CD4-positive, alpha-beta memory T cell (primary cell): Measurements from ENCODE around the gene SYS1. TPM values are rescaled to one million over a fixed set of nuclear protein-coding genes. Genes with fewer than 3 reads are reported as not detected.

Source experiments
- CTCF ChIA-PET: fragments of 350-600 bp; sonication (Branson Sonifier 250); formaldehyde crosslinking; loops from one replicate; lab custom pipeline; 2021; ENCODE audit warnings: inconsistent platforms; ENCODE audit not compliant: partially characterized antibody; lab: Charles Lee
- POLR2A ChIA-PET: fragments of 350-600 bp; sonication (Branson Sonifier 250); formaldehyde crosslinking; loops from one replicate; lab custom pipeline; 2021; ENCODE audit not compliant: partially characterized antibody; lab: Charles Lee
- DNase-seq, 5 donors: peaks; one replicate each; pipeline versions ENCODE4 v3.0.0 to v3.0.0-alpha.2; 2020 to 2022; ENCODE audit warnings: mixed read lengths in 1 of 5
- H3K27ac ChIP-seq: one replicate; pipeline ENCODE4 v1.7.0; 2013; ENCODE audit warnings: low read depth, low read length
- H3K27me3 ChIP-seq: 2 replicates; pipeline ENCODE4 v1.7.0; 2013; ENCODE audit warnings: mild to moderate bottlenecking, low read length, moderate library complexity; ENCODE audit not compliant: insufficient read depth
- H3K36me3 ChIP-seq: 2 replicates; pipeline ENCODE4 v1.7.0; 2013; ENCODE audit warnings: mild to moderate bottlenecking, low read length, moderate library complexity; ENCODE audit not compliant: insufficient read depth
- H3K4me1 ChIP-seq: 2 replicates; pipeline ENCODE4 v1.7.0; 2013; ENCODE audit warnings: mild to moderate bottlenecking, low read length, moderate library complexity; ENCODE audit not compliant: insufficient read depth
- H3K4me3 ChIP-seq, 2 donors: one replicate each; pipeline ENCODE4 v1.7.0; 2013; ENCODE audit warnings: low read length in 2 of 2, mild to moderate bottlenecking in 1 of 2
- H3K9me3 ChIP-seq, 2 donors: one replicate each; pipeline ENCODE4 v1.7.0; 2013; ENCODE audit warnings: low read length in 2 of 2, control low read depth in 1 of 2; ENCODE audit not compliant: control insufficient read depth in 1 of 2
- H3K27ac Mint-ChIP-seq, 7 donors: one replicate each; pipeline ENCODE4 v1.8.0; 2020 to 2021; ENCODE audit warnings: mixed read lengths in 7 of 7, mild to moderate bottlenecking in 6 of 7, inconsistent platforms in 3 of 7, moderate library complexity in 3 of 7
- H3K27me3 Mint-ChIP-seq, 2 donors: one replicate each; pipeline ENCODE4 v1.8.0; 2020 to 2021; ENCODE audit warnings: mixed read lengths in 2 of 2
- H3K36me3 Mint-ChIP-seq, 2 donors: one replicate each; pipeline ENCODE4 v1.8.0; 2020 to 2021; ENCODE audit warnings: mixed read lengths in 2 of 2, inconsistent platforms in 1 of 2, mild to moderate bottlenecking in 1 of 2
- H3K4me1 Mint-ChIP-seq, 4 donors: one replicate each; pipeline ENCODE4 v1.8.0; 2020 to 2021; ENCODE audit warnings: mixed read lengths in 4 of 4, mild to moderate bottlenecking in 1 of 4
- H3K4me3 Mint-ChIP-seq, 8 donors: one replicate each; pipeline ENCODE4 v1.8.0; 2020 to 2021; ENCODE audit warnings: mixed read lengths in 8 of 8, mild to moderate bottlenecking in 7 of 8, moderate library complexity in 6 of 8, inconsistent platforms in 3 of 8
- H3K9me3 Mint-ChIP-seq, 8 donors: one replicate each; pipeline ENCODE4 v1.8.0; 2020 to 2021; ENCODE audit warnings: mixed read lengths in 8 of 8, mild to moderate bottlenecking in 5 of 8, inconsistent platforms in 3 of 8, moderate library complexity in 1 of 8
- intact Hi-C: fragments of 100-400 bp; cut with micrococcal nuclease; formaldehyde crosslinking; loops from one replicate; pipeline ENCODE4 v1.15.1; 2023
- polyA plus RNA-seq, 2 donors: library from polyadenylated mRNA; unstranded; fragments of 300-500 nt; fragmentation: Illumina TruSeq; gene quantifications; one replicate each; pipeline ENCODE4 v1.2.3, GENCODE V29; 2021
- total RNA-seq, 2 experiments: library from RNA; stranded (reverse); gene quantifications; one replicate each; pipeline ENCODE4 v1.2.3, GENCODE V29; 2021

Gene SYS1
- total and polyA plus RNA-seq, 4 experiments from 2014 or later, result 24.7 to 56.6 (median 43.3) TPM

GRCh38 chr20:45395114-45395415, 32.1 kb downstream of the SYS1 start:
- Mint-ChIP-seq H3K4me3 (no peak overlapping the region), H3K36me3 (peaks cover 9 to 19% of the 10 kb centered on the region in 2 donors), H3K27ac (no peak overlapping the region), H3K4me1 (peaks cover 0 to 4% (median 2%) of the 10 kb centered on the region in 4 donors), H3K9me3 (peaks cover 2 to 8% (median 5%) of the 10 kb centered on the region in 8 donors), H3K27me3 (no peaks in the 10 kb centered on the region)
- DNase-seq, result no peak
- Histone ChIP-seq H3K27ac (no peak overlapping the region), H3K9me3 (no peaks in the 10 kb centered on the region), H3K27me3 (no peaks in the 10 kb centered on the region), H3K4me1 (no peaks in the 10 kb centered on the region), H3K36me3 (no peaks in the 10 kb centered on the region), H3K4me3 (no peak overlapping the region)
- CTCF ChIA-PET, result interaction anchor here (1.0 kb wide), 1 partner anchor 21 kb away, joined by 4 read pairs; no protein-coding TSS in a partner anchor
- POLR2A ChIA-PET, result no interaction called here
- intact Hi-C loops, result no loop called here

GRCh38 chr20:45399018-45399417, 36.1 kb downstream of the SYS1 start:
- ChIA-PET CTCF (no interaction called here), POLR2A (no interaction called here)
- no peaks in the 10 kb centered on the region for H3K27me3 Mint-ChIP-seq
- no peak overlapping the region for H3K4me3 ChIP-seq
- intact Hi-C loops, result no loop called here
- no peak for DNase-seq
- H3K27me3 ChIP-seq, result no peaks in the 10 kb centered on the region
- H3K27ac ChIP-seq, result no peak overlapping the region
- no peaks in the 10 kb centered on the region for H3K4me1 Mint-ChIP-seq
- no peak overlapping the region for H3K4me3 Mint-ChIP-seq
- H3K9me3 Mint-ChIP-seq, result peaks cover 2 to 23% (median 8%) of the 10 kb centered on the region in 8 donors
- H3K9me3 ChIP-seq, result peaks cover 0 to 8% of the 10 kb centered on the region in 2 donors
- H3K4me1 ChIP-seq, result no peaks in the 10 kb centered on the region
- H3K36me3 ChIP-seq, result no peaks in the 10 kb centered on the region
- H3K27ac Mint-ChIP-seq, result no peak overlapping the region
- peaks cover 16 to 35% of the 10 kb centered on the region in 2 donors for H3K36me3 Mint-ChIP-seq

GRCh38 chr20:45400346-45401031, 37.5 kb downstream of the SYS1 start:
- H3K27me3 Mint-ChIP-seq, result no peaks in the 10 kb centered on the region
- CTCF ChIA-PET, result interaction anchor here (1.4 kb wide), 1 partner anchor 27 kb away, joined by 3 read pairs; no protein-coding TSS in a partner anchor
- no peaks in the 10 kb centered on the region for H3K36me3 ChIP-seq
- no peak for DNase-seq
- no peaks in the 10 kb centered on the region for H3K27me3 ChIP-seq
- H3K4me3 Mint-ChIP-seq, result no peak overlapping the region
- POLR2A ChIA-PET, result no interaction called here
- H3K36me3 Mint-ChIP-seq, result peaks cover 17 to 34% of the 10 kb centered on the region in 2 donors
- H3K9me3 Mint-ChIP-seq, result peaks cover 2 to 23% (median 8%) of the 10 kb centered on the region in 8 donors
- intact Hi-C loops, result no loop called here
- H3K4me3 ChIP-seq, result no peak overlapping the region
- peaks cover 4% of the 10 kb centered on the region for H3K4me1 ChIP-seq
- H3K27ac ChIP-seq, result no peak overlapping the region
- H3K9me3 ChIP-seq, result peaks cover 0 to 8% of the 10 kb centered on the region in 2 donors
- H3K4me1 Mint-ChIP-seq, result peaks cover 5 to 10% (median 7%) of the 10 kb centered on the region in 4 donors
- H3K27ac Mint-ChIP-seq, result peak overlapping the region in 1 of 7 donors; percentile 53

GRCh38 chr20:45402946-45403345, 40.0 kb downstream of the SYS1 start:
- H3K4me3 Mint-ChIP-seq, result no peak overlapping the region

GRCh38 chr20:45404438-45404837, 41.5 kb downstream of the SYS1 start:
- Mint-ChIP-seq H3K9me3 (peaks cover 0 to 21% (median 8%) of the 10 kb centered on the region in 8 donors), H3K4me3 (peak overlapping the region; percentile 61 to 89 (median 76)), H3K27me3 (no peaks in the 10 kb centered on the region), H3K36me3 (peaks cover 16 to 22% of the 10 kb centered on the region in 2 donors), H3K4me1 (peaks cover 12 to 20% (median 15%) of the 10 kb centered on the region in 4 donors), H3K27ac (peak overlapping the region in 3 of 7 donors; percentile 36 to 63 (median 52))
- Histone ChIP-seq H3K4me3 (no peak overlapping the region), H3K4me1 (peaks cover 19% of the 10 kb centered on the region), H3K36me3 (no peaks in the 10 kb centered on the region), H3K9me3 (peaks cover 0 to 8% of the 10 kb centered on the region in 2 donors), H3K27me3 (no peaks in the 10 kb centered on the region), H3K27ac (no peak overlapping the region)
- intact Hi-C loops, result no loop called here
- POLR2A ChIA-PET, result interaction anchor here (1.2 to 4.5 kb wide), 4 partner anchors 9 to 31 kb away, joined by 3 to 51 read pairs (median 22); partner anchors contain the start of gene PIGT
- DNase-seq, result no peak
- CTCF ChIA-PET, result interaction anchor here (0.8 to 2.7 kb wide), 4 partner anchors 31 to 45 kb away, joined by 3 to 16 read pairs (median 6); no protein-coding TSS in a partner anchor

More at GRCh38 chr20:45402946-45403345, 40.0 kb downstream of the SYS1 start:
- intact Hi-C loops, result no loop called here
- Mint-ChIP-seq H3K27ac (no peak overlapping the region), H3K27me3 (no peaks in the 10 kb centered on the region), H3K9me3 (peaks cover 2 to 23% (median 8%) of the 10 kb centered on the region in 8 donors), H3K36me3 (peaks cover 16 to 29% of the 10 kb centered on the region in 2 donors), H3K4me1 (peaks cover 12 to 18% (median 15%) of the 10 kb centered on the region in 4 donors)
- Histone ChIP-seq H3K4me3 (no peak overlapping the region), H3K27ac (no peak overlapping the region), H3K27me3 (no peaks in the 10 kb centered on the region), H3K4me1 (peaks cover 19% of the 10 kb centered on the region), H3K36me3 (no peaks in the 10 kb centered on the region), H3K9me3 (peaks cover 0 to 8% of the 10 kb centered on the region in 2 donors)
- CTCF ChIA-PET, result interaction anchor here (1.0 to 2.7 kb wide), 3 partner anchors 10 to 34 kb away, joined by 3 to 16 read pairs (median 4); no protein-coding TSS in a partner anchor
- no peak for DNase-seq
- POLR2A ChIA-PET, result interaction anchor here (1.9 kb wide), 1 partner anchor 39 kb away, joined by 6 read pairs; the partner anchor contains the start of gene SYS1

- Histone ChIP-seq H3K36me3 (no peaks in the 10 kb centered on the region), H3K4me3 (peak overlapping the region; percentile 49 to 79), H3K4me1 (peaks cover 19% of the 10 kb centered on the region), H3K9me3 (peaks cover 0 to 4% of the 10 kb centered on the region in 2 donors), H3K27me3 (no peaks in the 10 kb centered on the region), H3K27ac (peak overlapping the region; percentile 58)
- ChIA-PET CTCF (interaction anchor here (0.7 to 1.9 kb wide), 5 partner anchors 11 to 34 kb away, joined by 3 to 9 read pairs (median 4); partner anchors contain the start of gene PIGT), POLR2A (interaction anchor here (1.1 to 4.5 kb wide), 5 partner anchors 11 to 43 kb away, joined by 3 to 51 read pairs (median 19); partner anchors contain the start of genes PIGT and SYS1)
- Mint-ChIP-seq H3K27ac (peak overlapping the region in 6 of 7 donors; percentile 48 to 82 (median 69)), H3K36me3 (peaks cover 13 to 16% of the 10 kb centered on the region in 2 donors), H3K27me3 (no peaks in the 10 kb centered on the region), H3K4me3 (peak overlapping the region; percentile 79 to 90 (median 82)), H3K4me1 (peaks cover 12 to 20% (median 15%) of the 10 kb centered on the region in 4 donors), H3K9me3 (peaks cover 0 to 11% (median under 1%) of the 10 kb centered on the region in 8 donors)
- intact Hi-C loops, result loop anchor here (1.0 kb wide), 1 partner anchor 31 kb away; no protein-coding TSS in a partner anchor
- no peak for DNase-seq
Observed at GRCh38 chr20:45405571-45406259, 42.8 kb downstream of the SYS1 start.
